ENCODE results near the gene CAPNS1. TPM values are rescaled to one million over a fixed set of nuclear protein-coding genes. Genes with fewer than 3 reads are reported as not detected.
"Not testable (repeated sequence)": the region's sequence is repeated elsewhere in the genome, so short reads cannot be mapped to it uniquely, and the experiment has no call there.

Gene CAPNS1
- total RNA-seq, 1 experiment from 2014 or later: 339 TPM

GRCh38 chr19:36151144-36152018, 11.5 kb downstream of the CAPNS1 start:
- Histone ChIP-seq H3K4me1 (peaks cover 3% of the 10 kb centered on the region; the same call in 1 of the 2 replicates), H3K27me3 (no peaks in the 10 kb centered on the region), H3K36me3 (peaks cover 70% of the 10 kb centered on the region), H3K9me3 (replicated peaks) (no peaks in the 10 kb centered on the region; the same call in 1 of the 2 replicates), H3K27ac (no peak overlapping the region), H3K4me3 (no peak overlapping the region)
- no peak for DNase-seq

DNA sequence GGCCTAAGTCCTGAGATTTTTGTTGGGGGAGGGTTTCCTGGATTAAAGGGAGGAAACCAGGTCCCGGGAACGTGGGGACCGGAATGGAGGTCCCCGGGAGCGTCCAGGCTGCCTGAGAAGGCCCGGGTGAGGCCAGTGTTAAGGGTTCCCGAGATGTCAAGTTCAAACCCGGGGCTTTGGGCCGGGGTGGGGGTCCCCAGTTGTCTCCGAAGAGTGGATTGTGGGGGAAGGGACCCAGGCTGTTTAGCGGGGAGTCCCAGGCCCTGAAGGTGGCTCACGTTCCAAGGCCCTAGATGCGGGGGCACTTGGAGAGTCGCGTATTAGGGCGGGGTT, 12.1 kb downstream of the CAPNS1 start:
- H3K27ac ChIP-seq: no peak overlapping the region
- DNase-seq: no peak
- no peaks in the 10 kb centered on the region for H3K27me3 ChIP-seq
- no peaks in the 10 kb centered on the region; the same call in 1 of the 2 replicates for H3K9me3 ChIP-seq (replicated peaks)
- peaks cover 3% of the 10 kb centered on the region; the same call in 1 of the 2 replicates for H3K4me1 ChIP-seq
- no peak overlapping the region for H3K4me3 ChIP-seq
- H3K36me3 ChIP-seq: peaks cover 64% of the 10 kb centered on the region

GRCh38 chr19:36152352-36153091, 12.7 kb downstream of the CAPNS1 start, which contains the start of gene COX7A1:
COX7A1 (minus strand) TSS chr19:36152447; CDS start chr19:36152407, 40 bp downstream.
- Histone ChIP-seq H3K36me3 (peaks cover 59% of the 10 kb centered on the region), H3K4me3 (peak within 1 kb of the TSS; percentile 30), H3K4me1 (peaks cover 3% of the 10 kb centered on the region; the same call in 1 of the 2 replicates), H3K27ac (no peak within 1 kb of the TSS; the same call in 1 of the 2 replicates), H3K27me3 (no peaks in the 10 kb centered on the region), H3K9me3 (replicated peaks) (no peaks in the 10 kb centered on the region; the same call in 1 of the 2 replicates)
- peak in 1 of 2 experiments; percentile 20 for DNase-seq

DNA sequence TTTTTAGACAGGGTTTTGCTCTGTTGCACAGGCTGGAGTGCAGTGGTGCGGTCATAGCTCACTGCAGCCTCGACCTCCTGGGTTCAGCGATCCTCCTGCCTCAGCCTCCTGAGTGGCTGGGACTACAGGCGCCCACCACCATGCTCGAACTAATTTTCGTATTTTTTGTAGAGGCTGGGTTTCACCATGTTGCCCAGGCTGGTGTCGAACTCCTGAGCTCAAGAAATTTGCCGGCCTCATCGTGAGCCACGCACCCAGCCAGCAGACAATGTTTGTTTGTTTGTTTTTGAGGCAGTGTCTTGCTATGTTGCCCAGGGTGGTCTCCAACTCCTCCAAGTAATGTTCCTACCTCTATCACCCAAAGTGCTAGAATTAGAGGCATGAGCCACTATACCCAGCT, 13.3 kb downstream of the CAPNS1 start:
- DNase-seq: no peak
- Histone ChIP-seq H3K4me3 (no peak overlapping the region), H3K36me3 (peaks cover 55% of the 10 kb centered on the region), H3K27me3 (no peaks in the 10 kb centered on the region), H3K27ac (no peak overlapping the region), H3K9me3 (replicated peaks) (no peaks in the 10 kb centered on the region; the same call in 1 of the 2 replicates), H3K4me1 (peaks cover 3% of the 10 kb centered on the region; the same call in 1 of the 2 replicates)

DNA sequence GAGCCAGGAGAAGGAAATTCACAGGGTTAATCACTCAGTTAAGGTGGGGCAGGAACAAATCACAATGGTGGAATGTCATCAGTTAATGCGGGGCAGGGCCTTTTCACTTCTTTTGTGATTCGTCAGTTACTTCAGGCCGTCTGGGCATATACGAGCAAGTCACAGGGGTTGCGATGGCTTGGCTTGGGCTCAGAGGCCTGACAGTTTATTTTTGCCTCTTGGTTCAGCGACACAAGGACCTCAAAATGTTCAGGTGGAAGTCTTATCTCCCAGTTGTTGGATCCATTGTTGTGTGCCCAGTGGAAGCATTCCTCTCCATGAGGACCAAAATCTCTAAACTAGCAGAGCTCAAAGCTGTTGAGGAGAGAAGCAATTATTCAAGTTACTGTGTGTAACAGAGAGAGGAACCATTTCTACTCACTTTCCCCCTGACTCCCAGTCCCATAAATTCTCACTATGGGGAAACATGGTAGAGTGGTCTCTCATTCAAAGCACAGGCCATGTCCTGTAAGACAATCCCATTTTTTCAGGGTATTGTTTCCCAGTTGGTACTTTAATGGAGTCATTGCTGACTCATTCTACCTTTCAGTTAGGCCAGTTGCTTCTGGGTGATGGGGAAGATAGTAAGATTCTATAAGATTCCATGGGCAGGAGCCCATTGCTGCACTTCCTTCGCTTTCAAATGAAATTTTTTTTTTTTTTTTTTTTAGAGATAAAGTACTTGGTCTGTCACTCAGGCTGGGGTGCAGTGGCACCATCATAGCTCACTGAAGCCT, 21.1 kb downstream of the CAPNS1 start:
- no peak for DNase-seq
- Histone ChIP-seq H3K4me1 (no peaks in the 10 kb centered on the region), H3K4me3 (no peak overlapping the region), H3K27ac (no peak overlapping the region), H3K9me3 (replicated peaks) (no peaks in the 10 kb centered on the region; the same call in 1 of the 2 replicates), H3K27me3 (no peaks in the 10 kb centered on the region), H3K36me3 (no peaks in the 10 kb centered on the region)

GRCh38 chr19:36163813-36164212, 23.9 kb downstream of the CAPNS1 start:
- H3K4me3 ChIP-seq: no peak overlapping the region
- DNase-seq: no peak
- H3K9me3 ChIP-seq (replicated peaks): no peaks in the 10 kb centered on the region; the same call in 1 of the 2 replicates
- no peaks in the 10 kb centered on the region for H3K27me3 ChIP-seq
- H3K4me1 ChIP-seq: peaks cover 14% of the 10 kb centered on the region
- no peak overlapping the region for H3K27ac ChIP-seq
- H3K36me3 ChIP-seq: no peaks in the 10 kb centered on the region

- Histone ChIP-seq H3K27me3 (no peaks in the 10 kb centered on the region), H3K4me1 (peaks cover 25% of the 10 kb centered on the region), H3K9me3 (replicated peaks) (no peaks in the 10 kb centered on the region), H3K27ac (peak overlapping the region; percentile 67), H3K36me3 (no peaks in the 10 kb centered on the region), H3K4me3 (no peak overlapping the region)
- peak; percentile 94 to 96 for DNase-seq
These were observed 29.4 kb downstream of the CAPNS1 start for GRCh38 chr19:36169084-36169760.

DNA sequence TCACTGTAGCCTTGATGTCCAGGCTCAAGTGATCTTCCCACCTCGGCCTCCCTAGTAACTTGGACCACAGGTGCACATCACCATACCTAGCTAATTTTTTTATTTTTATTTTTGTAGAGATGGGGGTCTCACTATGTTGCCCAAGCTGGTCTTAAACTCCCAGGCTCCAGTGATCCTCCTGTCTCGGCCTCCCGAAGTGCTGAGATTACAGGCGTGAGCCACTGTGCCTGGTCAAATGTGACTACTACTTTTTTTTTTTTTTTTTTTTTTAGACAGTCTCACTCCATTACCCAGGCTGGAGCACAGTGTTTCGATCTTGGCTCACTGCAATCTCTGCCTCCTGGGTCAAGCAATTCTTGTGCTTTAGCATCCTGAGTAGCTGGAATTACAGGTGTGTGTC, 33.0 kb downstream of the CAPNS1 start:
- no peaks in the 10 kb centered on the region for H3K9me3 ChIP-seq (replicated peaks)
- no peaks in the 10 kb centered on the region for H3K27me3 ChIP-seq
- H3K27ac ChIP-seq: no peak overlapping the region
- H3K4me3 ChIP-seq: no peak overlapping the region
- no peak for DNase-seq
- no peaks in the 10 kb centered on the region for H3K36me3 ChIP-seq
- H3K4me1 ChIP-seq: peaks cover 21% of the 10 kb centered on the region

DNA sequence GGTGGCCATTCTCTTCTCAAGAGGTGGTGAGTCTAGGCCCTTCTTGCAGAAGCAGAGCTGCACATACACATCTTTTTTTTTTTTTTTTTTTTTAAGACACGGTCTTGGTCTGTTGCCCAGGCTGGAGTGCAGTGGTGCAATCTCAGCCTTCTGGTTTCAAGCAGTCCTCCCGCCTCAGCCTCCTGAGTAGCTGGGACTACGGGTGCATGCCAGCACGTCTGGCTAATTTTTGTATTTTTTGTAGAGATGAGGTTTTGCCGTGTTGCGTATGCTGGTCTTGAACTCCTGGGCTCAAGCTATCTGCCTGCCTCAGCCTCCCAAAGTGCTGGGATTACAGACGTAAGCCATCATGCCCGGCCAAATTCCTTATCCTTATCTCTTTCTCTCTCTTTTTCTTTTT, 34.0 kb downstream of the CAPNS1 start:
- H3K9me3 ChIP-seq (replicated peaks); H3K36me3 ChIP-seq; H3K4me3 ChIP-seq; H3K27me3 ChIP-seq; H3K27ac ChIP-seq; DNase-seq: not testable (repeated sequence)
- peaks cover 11% of the 10 kb centered on the region; the same call in 1 of the 2 replicates for H3K4me1 ChIP-seq

- H3K4me1 ChIP-seq; H3K27me3 ChIP-seq; H3K27ac ChIP-seq; H3K4me3 ChIP-seq; DNase-seq; H3K9me3 ChIP-seq (replicated peaks): not testable (repeated sequence)
- peaks cover 20% of the 10 kb centered on the region for H3K36me3 ChIP-seq
These were observed 39.2 kb downstream of the CAPNS1 start for GRCh38 chr19:36179077-36179476.

GRCh38 chr19:36182612-36183244, 42.9 kb downstream of the CAPNS1 start:
- no peaks in the 10 kb centered on the region for H3K27me3 ChIP-seq
- H3K27ac ChIP-seq: no peak overlapping the region
- H3K9me3 ChIP-seq (replicated peaks): peaks cover 5% of the 10 kb centered on the region
- no peak overlapping the region for H3K4me3 ChIP-seq
- H3K4me1 ChIP-seq: no peaks in the 10 kb centered on the region
- peaks cover 22% of the 10 kb centered on the region for H3K36me3 ChIP-seq
- no peak for DNase-seq

GRCh38 chr19:36183245-36183628, 43.4 kb downstream of the CAPNS1 start:
- no peak overlapping the region for H3K27ac ChIP-seq
- peaks cover 22% of the 10 kb centered on the region for H3K36me3 ChIP-seq
- DNase-seq: no peak
- no peaks in the 10 kb centered on the region for H3K4me1 ChIP-seq
- no peaks in the 10 kb centered on the region for H3K27me3 ChIP-seq
- peaks cover 5% of the 10 kb centered on the region for H3K9me3 ChIP-seq (replicated peaks)
- no peak overlapping the region for H3K4me3 ChIP-seq

DNA sequence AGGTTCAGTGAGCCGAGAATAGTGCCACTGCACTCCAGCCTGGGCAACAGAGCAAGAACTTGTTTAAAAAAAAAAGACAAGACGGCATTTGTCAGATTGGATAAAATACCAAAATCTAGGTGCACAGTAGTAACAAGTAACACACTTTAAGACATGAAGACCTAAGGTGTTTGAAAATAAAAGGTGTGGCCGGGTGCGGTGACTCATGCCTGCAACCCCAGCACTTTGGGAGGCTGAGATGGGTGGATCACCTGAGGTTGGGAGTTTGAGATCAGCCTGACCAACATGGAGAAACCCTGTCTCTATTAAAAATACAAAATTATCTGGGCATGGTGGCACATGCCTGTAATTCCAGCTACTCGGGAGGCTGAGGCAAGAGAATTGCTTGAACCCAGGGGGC, 46.9 kb downstream of the CAPNS1 start:
- not testable (repeated sequence) for H3K27me3 ChIP-seq; H3K4me3 ChIP-seq; H3K9me3 ChIP-seq (replicated peaks); DNase-seq; H3K27ac ChIP-seq; H3K4me1 ChIP-seq
- peaks cover 26% of the 10 kb centered on the region for H3K36me3 ChIP-seq

DNA sequence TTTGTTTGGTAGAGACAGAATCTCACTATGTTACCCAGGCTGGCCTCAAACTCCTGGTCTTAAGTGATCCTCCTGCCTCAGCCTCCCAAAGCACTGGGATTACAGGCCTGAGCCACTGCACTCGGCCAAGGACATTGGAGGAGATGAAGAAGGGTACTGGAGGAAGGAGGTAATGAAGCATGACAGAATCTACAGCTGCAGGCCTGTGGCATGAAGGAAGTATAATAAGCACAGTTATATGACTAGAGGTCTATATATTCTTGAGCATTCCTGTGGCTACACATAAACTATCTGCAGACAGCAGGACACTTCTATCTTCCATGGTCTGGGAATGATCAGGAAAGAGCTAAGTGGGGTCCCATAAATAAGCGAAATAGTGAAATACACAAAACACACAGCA, 56.4 kb downstream of the CAPNS1 start:
- H3K9me3 ChIP-seq (replicated peaks): peaks cover 5% of the 10 kb centered on the region; the same call in 1 of the 2 replicates
- no peaks in the 10 kb centered on the region for H3K4me1 ChIP-seq
- peak overlapping the region; percentile 20; the same call in 1 of the 2 replicates for H3K27ac ChIP-seq
- H3K4me3 ChIP-seq: no peak overlapping the region
- DNase-seq: no peak
- no peaks in the 10 kb centered on the region for H3K27me3 ChIP-seq
- peaks cover 17% of the 10 kb centered on the region for H3K36me3 ChIP-seq
